Measurements from ENCODE around the gene ERVH48-1. TPM values are rescaled to one million over a fixed set of nuclear protein-coding genes. Genes with fewer than 3 reads are reported as not detected.
"Not testable (repeated sequence)": the region's sequence is repeated elsewhere in the genome, so short reads cannot be mapped to it uniquely, and the experiment has no call there.

The ERVH48-1 gene
- total RNA-seq, 2 experiments from 2014 or later, result 0.91 to 1.4 TPM

DNA sequence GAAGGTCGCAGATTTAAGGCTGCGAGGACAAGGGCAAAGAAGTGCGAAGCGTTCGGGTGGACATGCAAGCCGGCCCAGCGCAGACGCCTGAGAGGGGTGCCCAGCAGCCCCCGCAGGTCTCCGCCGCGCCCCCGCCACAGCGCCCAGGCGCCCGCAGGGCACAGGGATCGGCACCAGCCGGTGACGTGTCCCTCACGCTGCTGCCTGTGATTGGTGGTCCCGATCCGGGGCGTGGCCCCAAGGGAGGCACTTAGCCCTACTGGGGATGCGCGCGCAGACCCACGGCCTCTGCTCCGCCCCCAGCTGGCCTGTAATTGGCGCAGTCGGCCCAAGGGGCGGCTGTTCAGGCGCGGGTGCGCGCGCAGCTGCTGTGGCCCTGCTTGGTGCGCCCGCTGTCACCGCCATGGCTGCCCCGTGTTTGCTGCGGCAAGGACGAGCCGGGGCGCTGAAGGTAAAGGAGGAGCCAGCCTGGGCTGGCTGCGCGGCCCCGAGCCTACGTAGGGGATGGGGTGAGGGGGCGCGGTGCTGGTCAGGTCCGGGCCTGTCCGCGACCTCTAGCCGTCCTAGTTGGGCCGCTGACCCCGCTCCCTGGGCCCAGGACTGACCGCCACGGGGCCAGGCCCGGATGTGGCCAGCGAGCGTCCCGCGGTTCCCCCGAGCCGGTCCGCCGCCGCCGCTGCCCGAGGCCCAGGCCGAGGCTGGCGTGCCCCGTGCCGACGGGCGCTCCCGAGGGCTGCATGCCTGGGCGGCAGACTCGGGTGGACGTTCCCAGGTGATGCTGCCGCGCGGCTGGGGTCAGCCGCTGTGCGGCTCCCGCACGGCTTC, 32.3 kb downstream of the ERVH48-1 start, which contains the start of gene NDUFV3:
TSS of gene NDUFV3 (plus strand) at position 379 of the 825 bp plus-strand sequence. CDS start at position 404, 25 bp downstream.
- Mint-ChIP-seq H3K27me3 (no peaks in the 10 kb centered on the region), H3K4me3 (peak within 1 kb of the TSS; percentile 74), H3K9me3 (ENCODE audit: low read depth) (no peaks in the 10 kb centered on the region), H3K4me1 (peaks cover 13% of the 10 kb centered on the region), H3K27ac (peak within 1 kb of the TSS; percentile 90), H3K36me3 (ENCODE audit: low read depth) (peaks cover 15% of the 10 kb centered on the region)
- ChIA-PET POLR2A (interaction anchor here (0.7 to 1.7 kb wide), 5 partner anchors 8 to 155 kb away, joined by 3 to 5 read pairs (median 4); partner anchors contain the start of gene PKNOX1), CTCF (interaction anchor here (1.2 kb wide), 1 partner anchor 12 kb away, joined by 5 read pairs; no protein-coding TSS in a partner anchor)
- DNase-seq, result peak; percentile 100
- intact Hi-C loops (cut with DNase I, micrococcal nuclease), result loop anchor here (1.0 to 10.0 kb wide), 5 partner anchors 14 to 766 kb away; partner anchors contain the start of genes PKNOX1 (in 2 of the 2), WDR4 (in 2 of the 2), HSF2BP (in 1 of the 2) and RRP1B (in 1 of the 2)
- ATAC-seq, result peak; percentile 97

DNA sequence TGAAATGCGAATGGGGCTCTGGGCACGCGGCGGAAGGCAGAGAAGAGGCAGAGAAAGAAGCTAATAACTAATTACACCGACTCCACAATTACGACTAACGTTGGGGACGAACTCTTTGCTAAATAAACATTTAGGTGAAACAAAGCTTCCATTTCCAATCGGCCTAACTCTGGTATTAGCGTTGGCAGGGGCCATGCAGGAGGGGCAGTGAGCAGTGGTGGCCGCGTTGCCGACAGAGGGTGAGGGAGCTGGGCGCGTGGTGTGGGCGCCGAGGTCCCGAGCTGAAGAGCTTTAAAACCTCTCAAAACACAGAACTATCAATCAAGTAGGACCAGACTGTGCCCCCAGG, 32.9 kb downstream of the ERVH48-1 start:
- CTCF ChIA-PET, result interaction anchor here (0.7 to 1.2 kb wide), 2 partner anchors 11 to 18 kb away, joined by 3 to 5 read pairs; no protein-coding TSS in a partner anchor
- intact Hi-C loops (cut with DNase I, micrococcal nuclease), result loop anchor here in 1 of 2 experiments (10.0 kb wide), 1 partner anchor 658 kb away; no protein-coding TSS in a partner anchor
- peak overlapping the region; percentile 74 for H3K4me3 Mint-ChIP-seq

DNA sequence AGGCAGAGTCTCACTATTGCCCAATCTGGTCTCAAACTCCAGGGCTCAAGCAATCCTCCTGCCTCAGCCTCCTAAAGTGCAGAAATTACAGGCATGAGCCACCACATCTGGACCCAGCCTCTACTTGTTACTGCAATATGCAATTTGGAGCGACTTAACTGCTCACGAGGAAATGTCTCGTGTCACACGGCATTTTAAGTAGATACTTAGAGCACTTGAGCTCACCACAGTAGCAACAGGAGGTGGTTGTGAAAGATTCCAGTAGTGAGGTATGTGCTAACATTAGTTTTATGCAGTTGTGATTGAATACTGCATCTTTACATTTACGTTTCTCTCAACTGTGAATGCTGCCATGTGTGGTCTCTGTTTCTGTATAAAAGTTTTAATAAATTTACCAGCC, 38.1 kb downstream of the ERVH48-1 start:
- intact Hi-C loops (cut with DNase I, micrococcal nuclease), result no loop called here
- ATAC-seq, result no peak
- Mint-ChIP-seq H3K27ac (no peak overlapping the region), H3K9me3 (ENCODE audit: low read depth) (no peaks in the 10 kb centered on the region), H3K4me3 (no peak overlapping the region), H3K36me3 (ENCODE audit: low read depth) (no peaks in the 10 kb centered on the region), H3K4me1 (peaks cover 2% of the 10 kb centered on the region), H3K27me3 (no peaks in the 10 kb centered on the region)
- POLR2A ChIA-PET, result no interaction called here
- DNase-seq, result no peak
- CTCF ChIA-PET, result interaction anchor here (0.6 to 1.3 kb wide), 2 partner anchors 10 to 54 kb away, joined by 3 to 4 read pairs; no protein-coding TSS in a partner anchor

More for the DNA sequence above, 32.9 kb downstream of the ERVH48-1 start:
- no peak for DNase-seq
- ATAC-seq, result no peak
- no peaks in the 10 kb centered on the region for H3K9me3 Mint-ChIP-seq (ENCODE audit: low read depth)
- H3K36me3 Mint-ChIP-seq (ENCODE audit: low read depth), result peaks cover 12% of the 10 kb centered on the region
- POLR2A ChIA-PET, result interaction anchor here (0.7 to 1.7 kb wide), 6 partner anchors 8 to 154 kb away, joined by 3 to 8 read pairs (median 4); partner anchors contain the start of gene PKNOX1
- no peaks in the 10 kb centered on the region for H3K27me3 Mint-ChIP-seq
- peak overlapping the region; percentile 90 for H3K27ac Mint-ChIP-seq
- H3K4me1 Mint-ChIP-seq, result peaks cover 9% of the 10 kb centered on the region

DNA sequence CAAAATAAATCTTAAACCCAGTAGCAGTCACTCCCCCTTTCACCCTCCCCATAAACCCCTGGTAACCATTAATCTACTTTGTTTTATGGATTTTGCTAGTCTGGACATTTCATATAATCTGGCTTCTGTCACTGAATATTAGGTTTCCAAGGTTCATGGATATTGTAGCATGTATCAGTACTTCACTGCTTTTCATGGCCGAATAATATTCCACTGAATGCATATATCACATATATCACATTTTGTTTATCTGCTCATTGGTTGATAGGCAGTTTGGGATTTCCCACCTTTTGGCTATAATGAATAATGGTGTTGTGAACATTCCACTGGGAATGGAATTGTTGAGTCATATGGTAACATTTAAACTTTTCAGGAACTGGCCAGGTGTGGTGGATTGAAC, 41.5 kb downstream of the ERVH48-1 start:
- POLR2A ChIA-PET, result no interaction called here
- peaks cover 3% of the 10 kb centered on the region for H3K36me3 Mint-ChIP-seq (ENCODE audit: low read depth)
- CTCF ChIA-PET, result no interaction called here
- no peak overlapping the region for H3K4me3 Mint-ChIP-seq
- no peaks in the 10 kb centered on the region for H3K9me3 Mint-ChIP-seq (ENCODE audit: low read depth)
- DNase-seq (no peak), ATAC-seq (no peak)
- peaks cover 12% of the 10 kb centered on the region for H3K4me1 Mint-ChIP-seq
- no peaks in the 10 kb centered on the region for H3K27me3 Mint-ChIP-seq
- no peak overlapping the region for H3K27ac Mint-ChIP-seq
- intact Hi-C loops (cut with DNase I, micrococcal nuclease), result no loop called here

DNA sequence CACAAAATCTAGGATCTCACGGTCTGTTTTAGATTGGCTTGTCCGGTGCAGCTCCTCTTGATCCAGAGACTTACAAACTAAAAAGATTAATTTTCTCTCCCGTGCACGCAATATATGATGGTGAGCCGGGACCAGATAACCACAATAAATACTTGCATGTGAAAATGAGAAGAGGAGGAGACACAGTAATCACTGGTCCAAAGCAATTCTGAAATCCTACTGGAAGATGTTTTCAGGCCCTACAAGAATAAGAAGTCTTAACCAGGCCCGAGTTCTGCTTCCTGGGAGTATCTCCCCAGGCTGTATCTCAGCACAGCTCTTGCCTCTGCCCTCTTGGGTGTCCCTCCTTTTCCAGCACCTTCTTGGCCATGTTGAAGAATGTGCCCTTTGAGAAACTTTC, 45.1 kb downstream of the ERVH48-1 start:
- POLR2A ChIA-PET, result interaction anchor here (1.1 kb wide), 1 partner anchor 12 kb away, joined by 5 read pairs; the partner anchor contains the start of gene NDUFV3

DNA sequence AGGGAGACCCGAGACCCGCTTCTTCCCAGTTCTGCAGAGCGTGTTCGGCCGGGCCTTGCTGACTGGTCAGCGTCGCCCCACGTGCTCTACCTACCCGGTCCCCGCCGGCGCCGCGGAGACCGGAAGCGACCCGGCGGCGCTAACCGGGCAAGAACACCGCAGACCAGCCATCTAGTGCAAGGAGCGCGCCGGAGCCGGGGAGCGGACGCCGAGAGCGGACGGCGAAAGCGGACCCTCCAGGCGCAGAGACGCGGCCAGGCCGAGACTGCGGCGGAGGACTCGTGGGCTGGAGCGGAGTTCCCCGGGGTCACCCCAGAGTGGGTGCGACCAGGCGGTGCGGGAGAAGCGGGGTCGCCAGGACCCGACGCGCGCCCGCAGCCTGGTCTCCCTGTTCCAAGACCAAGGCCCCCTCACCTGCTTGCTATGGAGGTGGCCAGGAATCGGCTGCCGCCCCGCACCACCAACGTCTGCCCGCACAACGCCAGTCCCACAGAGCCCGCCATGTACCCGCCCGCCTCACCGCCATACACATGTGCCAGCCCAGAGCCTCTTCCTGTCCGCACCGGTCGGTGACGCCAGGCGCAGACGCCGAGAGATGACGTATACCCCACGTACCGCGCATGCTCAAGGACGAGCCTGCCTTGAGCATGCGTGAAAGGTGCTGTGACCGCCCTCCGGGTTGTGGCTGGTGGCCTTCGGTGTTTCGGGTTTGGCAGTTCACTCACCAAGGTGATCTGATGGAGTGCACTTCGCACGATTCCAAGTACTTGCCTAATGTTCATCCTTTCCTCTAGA, 46.2 kb downstream of the ERVH48-1 start, which contains the start of gene WDR4:
TSS of gene WDR4 (minus strand) at position 547 of the 795 bp plus-strand sequence. CDS start at position 503, 44 bp downstream.
- H3K9me3 Mint-ChIP-seq (ENCODE audit: low read depth), result no peaks in the 10 kb centered on the region
- POLR2A ChIA-PET, result interaction anchor here (0.7 to 1.5 kb wide), 3 partner anchors 14 to 289 kb away, joined by 3 to 4 read pairs (median 3); partner anchors contain the start of genes NDUFV3 and PKNOX1
- intact Hi-C loops (cut with DNase I, micrococcal nuclease), result loop anchor here (1.0 to 5.0 kb wide), 8 partner anchors 14 to 1134 kb away; partner anchors contain the start of genes NDUFV3 (in 2 of the 2), HSF2BP (in 1 of the 2), PKNOX1 (in 1 of the 2) and RRP1 (in 1 of the 2)
- DNase-seq (peak; percentile 99), ATAC-seq (peak; percentile 93)
- H3K27me3 Mint-ChIP-seq, result no peaks in the 10 kb centered on the region
- peaks cover 17% of the 10 kb centered on the region for H3K4me1 Mint-ChIP-seq
- H3K36me3 Mint-ChIP-seq (ENCODE audit: low read depth), result peaks cover 30% of the 10 kb centered on the region
- CTCF ChIA-PET, result interaction anchor here (0.8 kb wide), 1 partner anchor 227 kb away, joined by 3 read pairs; no protein-coding TSS in a partner anchor
- peak within 1 kb of the TSS; percentile 99 for H3K27ac Mint-ChIP-seq
- peak within 1 kb of the TSS; percentile 92 for H3K4me3 Mint-ChIP-seq

More for the DNA sequence above, 45.1 kb downstream of the ERVH48-1 start:
- H3K27ac Mint-ChIP-seq, result peak overlapping the region; percentile 99
- peaks cover 20% of the 10 kb centered on the region for H3K36me3 Mint-ChIP-seq (ENCODE audit: low read depth)
- H3K9me3 Mint-ChIP-seq (ENCODE audit: low read depth), result no peaks in the 10 kb centered on the region
- peaks cover 17% of the 10 kb centered on the region for H3K4me1 Mint-ChIP-seq
- CTCF ChIA-PET, result interaction anchor here (1.5 kb wide), 1 partner anchor 12 kb away, joined by 5 read pairs; no protein-coding TSS in a partner anchor
- intact Hi-C loops (cut with DNase I, micrococcal nuclease), result no loop called here
- DNase-seq (no peak), ATAC-seq (no peak)
- H3K27me3 Mint-ChIP-seq, result no peaks in the 10 kb centered on the region
- peak overlapping the region; percentile 92 for H3K4me3 Mint-ChIP-seq

DNA sequence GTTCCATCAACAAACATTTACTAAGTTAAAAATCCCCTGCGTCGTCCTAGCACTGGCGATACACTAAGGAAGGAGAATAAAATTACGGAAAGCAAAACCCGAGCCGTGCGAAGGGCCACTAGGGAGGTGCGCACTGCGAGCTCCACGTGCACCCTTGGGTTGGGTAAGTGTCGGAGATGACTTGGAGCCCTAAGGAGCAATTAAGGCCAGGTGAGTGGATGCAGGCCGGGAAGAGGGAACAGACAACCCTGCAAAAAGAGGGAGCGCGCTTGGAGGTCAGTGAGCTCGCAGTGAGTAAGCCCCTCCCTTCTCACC, 46.8 kb downstream of the ERVH48-1 start:
- H3K4me3 Mint-ChIP-seq, result peak overlapping the region; percentile 92
- H3K4me1 Mint-ChIP-seq, result peaks cover 17% of the 10 kb centered on the region
- ChIA-PET POLR2A (interaction anchor here (0.7 to 1.5 kb wide), 3 partner anchors 14 to 288 kb away, joined by 3 to 4 read pairs (median 3); partner anchors contain the start of genes NDUFV3 and PKNOX1), CTCF (interaction anchor here (0.8 kb wide), 1 partner anchor 226 kb away, joined by 3 read pairs; no protein-coding TSS in a partner anchor)
- no peaks in the 10 kb centered on the region for H3K27me3 Mint-ChIP-seq
- no peaks in the 10 kb centered on the region for H3K9me3 Mint-ChIP-seq (ENCODE audit: low read depth)
- H3K27ac Mint-ChIP-seq, result peak overlapping the region; percentile 99
- peak; percentile 9 for ATAC-seq
- peaks cover 34% of the 10 kb centered on the region for H3K36me3 Mint-ChIP-seq (ENCODE audit: low read depth)
- no peak for DNase-seq
- intact Hi-C loops (cut with DNase I, micrococcal nuclease), result loop anchor here (1.0 to 5.0 kb wide), 3 partner anchors 45 to 1134 kb away; partner anchors contain the start of gene TRAPPC10 (in 1 of the 2)

DNA sequence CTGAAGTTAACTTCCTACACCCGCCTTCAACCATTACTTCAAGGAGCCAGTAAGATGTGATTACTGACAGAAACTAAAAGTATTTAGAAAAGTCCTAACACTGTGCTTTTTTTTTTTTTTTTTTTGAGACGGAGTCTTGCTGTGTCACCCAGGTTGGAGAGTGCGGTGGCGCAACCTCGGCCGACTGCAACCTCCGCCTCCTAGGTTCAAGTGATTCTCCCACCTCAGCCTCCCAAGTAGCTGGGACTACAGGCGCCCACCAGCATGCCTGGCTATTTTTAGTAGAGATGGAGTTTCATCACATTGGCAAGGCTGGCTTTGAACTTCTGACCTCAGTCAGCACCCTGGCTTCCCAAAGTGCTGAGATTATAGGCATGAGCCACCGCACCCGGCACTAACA, 49.6 kb downstream of the ERVH48-1 start:
- POLR2A ChIA-PET; H3K9me3 Mint-ChIP-seq (ENCODE audit: low read depth); ATAC-seq; DNase-seq; H3K4me3 Mint-ChIP-seq; H3K27ac Mint-ChIP-seq; H3K27me3 Mint-ChIP-seq: not testable (repeated sequence)
- Mint-ChIP-seq H3K4me1 (peaks cover 14% of the 10 kb centered on the region), H3K36me3 (ENCODE audit: low read depth) (peaks cover 49% of the 10 kb centered on the region)
- intact Hi-C loops (cut with DNase I, micrococcal nuclease), result loop anchor here in 1 of 2 experiments (5.0 kb wide), 1 partner anchor 459 kb away; no protein-coding TSS in a partner anchor
- CTCF ChIA-PET, result interaction anchor here (1.0 kb wide), 1 partner anchor 20 kb away, joined by 3 read pairs; no protein-coding TSS in a partner anchor

DNA sequence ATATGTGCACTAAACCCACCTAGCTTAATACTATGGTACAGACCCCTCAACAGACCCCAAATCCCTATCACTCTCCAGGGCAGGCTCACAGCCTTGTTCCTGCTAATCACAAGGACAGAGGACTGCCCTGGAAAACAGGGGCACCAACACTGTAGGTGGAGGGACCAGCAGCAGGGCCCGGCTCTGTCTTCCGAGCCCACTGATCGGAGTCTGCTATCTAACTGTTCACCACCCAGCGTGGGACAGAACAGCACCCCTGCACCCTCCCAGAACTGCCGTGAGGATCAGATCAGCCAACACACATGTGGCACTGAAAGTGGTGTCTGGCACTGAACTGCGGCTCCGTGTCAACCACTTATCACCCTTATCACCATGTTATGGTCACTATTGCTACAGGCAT, 52.3 kb downstream of the ERVH48-1 start:
- no peak overlapping the region for H3K4me3 Mint-ChIP-seq
- no peak for DNase-seq
- H3K4me1 Mint-ChIP-seq, result peaks cover 4% of the 10 kb centered on the region
- no peak overlapping the region for H3K27ac Mint-ChIP-seq
- H3K27me3 Mint-ChIP-seq, result no peaks in the 10 kb centered on the region
- ChIA-PET POLR2A (no interaction called here), CTCF (interaction anchor here (0.6 kb wide), 1 partner anchor 55 kb away, joined by 5 read pairs; no protein-coding TSS in a partner anchor)
- no peaks in the 10 kb centered on the region for H3K9me3 Mint-ChIP-seq (ENCODE audit: low read depth)
- no peak for ATAC-seq
- intact Hi-C loops (cut with DNase I, micrococcal nuclease), result no loop called here
- peaks cover 63% of the 10 kb centered on the region for H3K36me3 Mint-ChIP-seq (ENCODE audit: low read depth)

DNA sequence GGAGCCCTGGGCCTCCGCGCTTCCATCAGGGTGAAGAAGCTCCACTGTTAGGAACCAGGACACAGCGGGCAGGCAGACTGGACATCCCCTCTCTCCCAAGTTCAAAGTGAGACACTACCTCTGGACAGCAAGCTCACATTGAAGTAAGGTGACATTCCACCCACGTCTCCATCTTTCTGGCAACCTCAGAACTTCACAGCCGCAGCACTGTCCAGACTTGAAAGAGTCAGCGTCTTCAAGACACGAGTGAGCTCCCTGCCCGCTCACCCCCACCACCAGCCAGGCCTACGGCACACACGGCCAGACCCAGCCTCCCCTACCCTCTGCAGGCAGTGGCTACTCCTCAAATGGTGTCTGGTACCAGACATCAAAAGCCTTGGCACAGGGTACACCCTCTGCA, 57.2 kb downstream of the ERVH48-1 start:
- H3K27me3 Mint-ChIP-seq, result no peaks in the 10 kb centered on the region
- no peak overlapping the region for H3K27ac Mint-ChIP-seq
- DNase-seq (no peak), ATAC-seq (no peak)
- H3K9me3 Mint-ChIP-seq (ENCODE audit: low read depth), result no peaks in the 10 kb centered on the region
- intact Hi-C loops (cut with DNase I, micrococcal nuclease), result no loop called here
- peaks cover 13% of the 10 kb centered on the region for H3K4me1 Mint-ChIP-seq
- POLR2A ChIA-PET, result no interaction called here
- CTCF ChIA-PET, result no interaction called here
- peaks cover 69% of the 10 kb centered on the region for H3K36me3 Mint-ChIP-seq (ENCODE audit: low read depth)
- no peak overlapping the region for H3K4me3 Mint-ChIP-seq
